CD14-positive monocyte (primary cell): Measurements from ENCODE around the gene TTC31. TPM values are rescaled to one million over a fixed set of nuclear protein-coding genes. Genes with fewer than 3 reads are reported as not detected.

Experiments
- DNase-seq, 3 donors: peaks; one replicate each; pipeline ENCODE4 v3.0.0-alpha.2; 2011 to 2022
- H2AFZ ChIP-seq: 2 replicates; pipeline ENCODE4 v1.6.0; 2012; ENCODE audit warnings: mild to moderate bottlenecking, low read depth, low read length, inconsistent platforms; ENCODE audit not compliant: insufficient read depth, poor library complexity, severe bottlenecking
- H3K27ac ChIP-seq, 2 donors: 1 replicate in 1 of 2; 2 replicates in 1 of 2; pipeline ENCODE4 v1.5.1; 2012 to 2013; ENCODE audit warnings: low read length in 2 of 2, control low read depth in 1 of 2, inconsistent platforms in 1 of 2, low read depth in 1 of 2, mild to moderate bottlenecking in 1 of 2
- H3K27me3 ChIP-seq, 2 donors: one replicate each; pipeline versions ENCODE4 v1.6.0 to v1.6.1; 2011 to 2013; ENCODE audit warnings: low read length in 2 of 2; ENCODE audit not compliant: control insufficient read depth in 2 of 2, insufficient read depth in 2 of 2
- H3K36me3 ChIP-seq, 2 donors: replicated peaks in 1 of 2; 1 replicate in 1 of 2; 2 replicates in 1 of 2; pipeline versions ENCODE4 v1.5.1 to v1.6.1; 2012 to 2013; ENCODE audit warnings: low read length in 2 of 2, control low read depth in 1 of 2, inconsistent platforms in 1 of 2, mild to moderate bottlenecking in 1 of 2; ENCODE audit not compliant: insufficient read depth in 2 of 2, control insufficient read depth in 1 of 2
- H3K4me1 ChIP-seq, 2 donors: 1 replicate in 1 of 2; 2 replicates in 1 of 2; pipeline versions ENCODE4 v1.5.1 to v1.6.1; 2012 to 2013; ENCODE audit warnings: low read length in 2 of 2, control low read depth in 1 of 2, inconsistent platforms in 1 of 2, mild to moderate bottlenecking in 1 of 2, moderate library complexity in 1 of 2; ENCODE audit not compliant: insufficient read depth in 2 of 2, control insufficient read depth in 1 of 2
- H3K4me2 ChIP-seq: replicated peaks from 2 replicates; pipeline ENCODE3; 2012; ENCODE audit warnings: low read length, moderate library complexity, mild to moderate bottlenecking; ENCODE audit not compliant: poor library complexity, severe bottlenecking; ENCODE audit errors: extremely low read depth
- H3K4me3 ChIP-seq, 3 experiments: fragments of 200-600 bp in 1 of 3; sonication (generic) in 1 of 3; replicated peaks in 1 of 3; 1 replicate in 2 of 3; 2 replicates in 1 of 3; pipeline ENCODE4 v1.5.1; 2011 to 2013; ENCODE audit warnings: low read length in 3 of 3, mild to moderate bottlenecking in 3 of 3, control low read depth in 2 of 3, low read depth in 2 of 3, inconsistent platforms in 1 of 3, moderate library complexity in 1 of 3
- H3K79me2 ChIP-seq: 2 replicates; pipeline ENCODE4 v1.6.0; 2012; ENCODE audit warnings: mild to moderate bottlenecking, control low read depth, inconsistent platforms, low read length, moderate library complexity; ENCODE audit not compliant: insufficient read depth
- H3K9ac ChIP-seq: 2 replicates; pipeline ENCODE4 v1.6.0; 2017; ENCODE audit warnings: low read length, mild to moderate bottlenecking; ENCODE audit not compliant: insufficient read depth, poor library complexity, severe bottlenecking
- H3K9me3 ChIP-seq, 2 donors: replicated peaks in 1 of 2; 1 replicate in 1 of 2; 2 replicates in 1 of 2; pipeline versions ENCODE4 v1.5.1 to v1.6.1; 2012 to 2013; ENCODE audit warnings: low read length in 2 of 2, control low read depth in 1 of 2; ENCODE audit not compliant: control insufficient read depth in 1 of 2, insufficient read depth in 1 of 2
- H4K20me1 ChIP-seq: 2 replicates; pipeline ENCODE4 v1.6.0; 2012; ENCODE audit warnings: mild to moderate bottlenecking, low read length, control low read depth, moderate library complexity; ENCODE audit not compliant: insufficient read depth
- H3K27ac Mint-ChIP-seq, 7 donors: one replicate each; pipeline ENCODE4 v1.8.0; 2020; ENCODE audit warnings: mild to moderate bottlenecking in 7 of 7, mixed read lengths in 7 of 7, moderate library complexity in 6 of 7, inconsistent platforms in 2 of 7
- H3K27me3 Mint-ChIP-seq, 3 donors: one replicate each; pipeline ENCODE4 v1.8.0; 2021 to 2022; ENCODE audit warnings: low read depth in 3 of 3, mild to moderate bottlenecking in 3 of 3, mixed read lengths in 3 of 3, moderate library complexity in 3 of 3, inconsistent platforms in 1 of 3
- H3K36me3 Mint-ChIP-seq, 2 donors: one replicate each; pipeline ENCODE4 v1.8.0; 2020; ENCODE audit warnings: mixed read lengths in 2 of 2, inconsistent platforms in 1 of 2, mild to moderate bottlenecking in 1 of 2
- H3K4me1 Mint-ChIP-seq: one replicate; pipeline ENCODE4 v1.8.0; 2020; ENCODE audit warnings: mild to moderate bottlenecking, mixed read lengths
- H3K4me3 Mint-ChIP-seq, 2 donors: one replicate each; pipeline ENCODE4 v1.8.0; 2020; ENCODE audit warnings: mild to moderate bottlenecking in 2 of 2, mixed read lengths in 2 of 2, moderate library complexity in 1 of 2
- H3K9me3 Mint-ChIP-seq, 7 donors: one replicate each; pipeline ENCODE4 v1.8.0; 2020 to 2022; ENCODE audit warnings: mixed read lengths in 7 of 7, mild to moderate bottlenecking in 6 of 7, moderate library complexity in 6 of 7, inconsistent platforms in 2 of 7
- WGBS: methylation state at CpG from one replicate; pipeline ENCODE4 v1.1.5; 2013; ENCODE audit warnings: missing lambda C conversion rate; ENCODE audit not compliant: insufficient coverage; 5-methylcytosine and 5-hydroxymethylcytosine counted together
- intact Hi-C, 2 donors: fragments of 100-400 bp; cut with micrococcal nuclease; formaldehyde crosslinking; loops; one replicate each; pipeline versions ENCODE4 v1.15.0 to v1.15.1; 2023
- polyA plus RNA-seq, 3 donors: library from polyadenylated mRNA; depleted of rRNA in 1 of 3; unstranded in 2 of 3; stranded (reverse) in 1 of 3; fragments of 300-500 nt in 2 of 3; fragments of >200 nt in 1 of 3; fragmentation: Illumina TruSeq in 2 of 3; gene quantifications; 1 replicate in 2 of 3; 2 replicates in 1 of 3; pipeline ENCODE4 v1.2.3, GENCODE V29; 2012 to 2021
- TF ChIP-seq, protein P1 (sequence below): fragments of 200-600 bp; IDR thresholded peaks from one replicate; pipeline ENCODE4 v1.8.0; 2022; ENCODE audit warnings: antibody characterized with exemption, mild to moderate bottlenecking

TTC31 gene
- polyA plus RNA-seq, 3 donors, result 19.6 to 46.5 (median 21.3) TPM

DNA sequence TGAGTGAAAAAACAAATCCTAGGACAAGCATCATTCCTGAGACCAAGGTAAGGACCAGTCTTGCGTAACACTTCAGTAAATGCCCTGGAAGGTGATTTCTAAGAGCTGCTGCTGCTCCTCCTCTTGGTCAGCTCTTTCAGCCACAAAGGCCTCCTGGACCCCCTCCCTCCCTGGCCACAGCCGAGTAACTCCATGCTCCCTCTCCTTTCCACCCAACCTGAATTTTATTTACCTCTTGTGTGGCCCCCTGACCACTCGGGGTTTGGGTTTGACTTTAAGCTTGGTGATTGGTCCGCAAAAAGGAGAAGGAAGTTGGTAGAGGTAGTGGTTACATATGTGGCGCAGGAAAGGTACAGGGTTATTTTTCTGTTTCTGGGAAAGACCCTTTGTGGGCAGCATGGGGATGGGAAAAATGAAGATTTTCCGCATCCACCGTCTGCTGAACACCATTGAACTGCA, 56.0 kb downstream of the TTC31 start:
- no peaks in the 10 kb centered on the region for H4K20me1 ChIP-seq
- intact Hi-C loops, result loop anchor here in 1 of 2 donors (10.0 kb wide), 1 partner anchor 46 kb away; no protein-coding TSS in a partner anchor
- H3K36me3 ChIP-seq, result peaks cover 1 to 3% of the 10 kb centered on the region in 2 donors
- H3K27me3 Mint-ChIP-seq, result peaks cover 2 to 7% (median 4%) of the 10 kb centered on the region in 3 donors
- H3K9me3 Mint-ChIP-seq, result no peaks in the 10 kb centered on the region
- peaks cover 6 to 10% of the 10 kb centered on the region in 2 donors for H3K4me1 ChIP-seq
- H3K79me2 ChIP-seq, result no peaks in the 10 kb centered on the region
- peaks cover 12% of the 10 kb centered on the region for H3K4me1 Mint-ChIP-seq
- peak overlapping the region in 1 of 2 donors; percentile 51 for H3K4me3 Mint-ChIP-seq
- peaks cover 11 to 16% of the 10 kb centered on the region in 2 donors for H3K36me3 Mint-ChIP-seq
- no peak for DNase-seq
- H3K27ac ChIP-seq, result no peak overlapping the region
- no peak overlapping the region for H3K9ac ChIP-seq
- 6% methylated on average over 4 of the region's 7 CpGs for WGBS
- H3K9me3 ChIP-seq, result no peaks in the 10 kb centered on the region
- H3K4me3 ChIP-seq, result no peak overlapping the region
- H3K4me2 ChIP-seq, result no peak overlapping the region
- TF ChIP-seq, protein P1, sequence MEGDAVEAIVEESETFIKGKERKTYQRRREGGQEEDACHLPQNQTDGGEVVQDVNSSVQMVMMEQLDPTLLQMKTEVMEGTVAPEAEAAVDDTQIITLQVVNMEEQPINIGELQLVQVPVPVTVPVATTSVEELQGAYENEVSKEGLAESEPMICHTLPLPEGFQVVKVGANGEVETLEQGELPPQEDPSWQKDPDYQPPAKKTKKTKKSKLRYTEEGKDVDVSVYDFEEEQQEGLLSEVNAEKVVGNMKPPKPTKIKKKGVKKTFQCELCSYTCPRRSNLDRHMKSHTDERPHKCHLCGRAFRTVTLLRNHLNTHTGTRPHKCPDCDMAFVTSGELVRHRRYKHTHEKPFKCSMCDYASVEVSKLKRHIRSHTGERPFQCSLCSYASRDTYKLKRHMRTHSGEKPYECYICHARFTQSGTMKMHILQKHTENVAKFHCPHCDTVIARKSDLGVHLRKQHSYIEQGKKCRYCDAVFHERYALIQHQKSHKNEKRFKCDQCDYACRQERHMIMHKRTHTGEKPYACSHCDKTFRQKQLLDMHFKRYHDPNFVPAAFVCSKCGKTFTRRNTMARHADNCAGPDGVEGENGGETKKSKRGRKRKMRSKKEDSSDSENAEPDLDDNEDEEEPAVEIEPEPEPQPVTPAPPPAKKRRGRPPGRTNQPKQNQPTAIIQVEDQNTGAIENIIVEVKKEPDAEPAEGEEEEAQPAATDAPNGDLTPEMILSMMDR, result no peak
- no peak overlapping the region for H2AFZ ChIP-seq
- H3K27me3 ChIP-seq, result no peaks in the 10 kb centered on the region
- peak overlapping the region in 1 of 7 donors; percentile 57 for H3K27ac Mint-ChIP-seq

DNA sequence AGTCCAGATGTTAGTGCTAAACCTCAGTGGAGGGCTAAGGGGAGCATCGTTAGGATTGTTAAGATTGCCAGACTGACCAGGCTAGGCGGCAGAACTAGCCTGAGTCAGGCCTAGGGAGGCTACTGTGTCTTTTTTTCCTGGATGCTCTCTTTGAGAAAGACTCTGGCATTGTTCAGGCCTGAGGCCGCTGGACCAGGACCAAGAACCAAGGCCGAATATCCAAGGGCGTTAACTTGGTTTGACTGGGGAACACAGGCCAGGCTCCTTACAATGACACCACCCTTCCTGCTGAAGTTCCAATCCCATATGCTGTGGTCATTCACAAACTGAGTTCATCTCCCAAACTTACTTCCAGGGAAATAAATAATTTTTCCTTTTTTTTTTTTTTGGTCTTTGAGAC, 57.4 kb downstream of the TTC31 start:
- no peaks in the 10 kb centered on the region for H3K27me3 ChIP-seq
- no peak overlapping the region for H3K4me3 ChIP-seq
- TF ChIP-seq, protein P1, result no peak
- 95% methylated on average over 5 of the region's 5 CpGs for WGBS
- no peaks in the 10 kb centered on the region for H4K20me1 ChIP-seq
- peaks cover 6 to 10% of the 10 kb centered on the region in 2 donors for H3K4me1 ChIP-seq
- intact Hi-C loops, result loop anchor here in 1 of 2 donors (10.0 kb wide), 1 partner anchor 145 kb away; no protein-coding TSS in a partner anchor
- no peak overlapping the region for H2AFZ ChIP-seq
- no peak for DNase-seq
- Mint-ChIP-seq H3K27me3 (peaks cover 2 to 9% (median 4%) of the 10 kb centered on the region in 3 donors), H3K4me3 (no peak overlapping the region), H3K4me1 (peaks cover 12% of the 10 kb centered on the region), H3K36me3 (peaks cover 6 to 9% of the 10 kb centered on the region in 2 donors), H3K27ac (no peak overlapping the region), H3K9me3 (no peaks in the 10 kb centered on the region)
- H3K36me3 ChIP-seq, result peaks cover 0 to 3% of the 10 kb centered on the region in 2 donors
- H3K9ac ChIP-seq, result no peak overlapping the region
- no peak overlapping the region for H3K27ac ChIP-seq
- H3K9me3 ChIP-seq, result no peaks in the 10 kb centered on the region
- H3K79me2 ChIP-seq, result no peaks in the 10 kb centered on the region
- H3K4me2 ChIP-seq, result no peak overlapping the region
